Measurements from ENCODE around the gene DHRS1.

The DHRS1 gene

DNA sequence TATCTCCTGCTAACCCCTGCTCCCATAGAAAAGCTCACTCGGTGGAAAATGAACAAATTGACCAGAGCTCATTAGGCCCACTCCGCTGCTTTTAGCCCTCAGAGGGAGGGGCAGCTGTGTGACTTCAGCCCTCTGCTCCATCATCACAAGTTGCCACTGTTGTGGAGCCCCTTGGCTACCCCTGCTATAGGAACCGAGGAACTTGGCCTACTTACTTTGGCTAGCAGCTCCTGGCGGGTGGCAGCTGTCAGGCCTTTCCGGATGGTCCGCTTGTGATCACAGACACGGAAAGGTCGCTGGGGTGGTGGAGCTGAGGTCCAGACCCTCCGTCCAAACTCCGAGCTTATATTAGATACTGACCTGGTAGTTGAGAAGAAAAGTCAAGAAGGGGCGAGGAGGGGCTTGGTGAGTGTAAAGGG, 7.6 kb upstream of the DHRS1 start:
- H3K4me3 ChIP-seq (ENCODE audit: low read depth, low read length): no peak overlapping the region
- TF ChIP-seq, protein P1, sequence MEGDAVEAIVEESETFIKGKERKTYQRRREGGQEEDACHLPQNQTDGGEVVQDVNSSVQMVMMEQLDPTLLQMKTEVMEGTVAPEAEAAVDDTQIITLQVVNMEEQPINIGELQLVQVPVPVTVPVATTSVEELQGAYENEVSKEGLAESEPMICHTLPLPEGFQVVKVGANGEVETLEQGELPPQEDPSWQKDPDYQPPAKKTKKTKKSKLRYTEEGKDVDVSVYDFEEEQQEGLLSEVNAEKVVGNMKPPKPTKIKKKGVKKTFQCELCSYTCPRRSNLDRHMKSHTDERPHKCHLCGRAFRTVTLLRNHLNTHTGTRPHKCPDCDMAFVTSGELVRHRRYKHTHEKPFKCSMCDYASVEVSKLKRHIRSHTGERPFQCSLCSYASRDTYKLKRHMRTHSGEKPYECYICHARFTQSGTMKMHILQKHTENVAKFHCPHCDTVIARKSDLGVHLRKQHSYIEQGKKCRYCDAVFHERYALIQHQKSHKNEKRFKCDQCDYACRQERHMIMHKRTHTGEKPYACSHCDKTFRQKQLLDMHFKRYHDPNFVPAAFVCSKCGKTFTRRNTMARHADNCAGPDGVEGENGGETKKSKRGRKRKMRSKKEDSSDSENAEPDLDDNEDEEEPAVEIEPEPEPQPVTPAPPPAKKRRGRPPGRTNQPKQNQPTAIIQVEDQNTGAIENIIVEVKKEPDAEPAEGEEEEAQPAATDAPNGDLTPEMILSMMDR (IDR thresholded peaks at IDR 0.05; ENCODE audit: low read depth, low read length): no peak

DNA sequence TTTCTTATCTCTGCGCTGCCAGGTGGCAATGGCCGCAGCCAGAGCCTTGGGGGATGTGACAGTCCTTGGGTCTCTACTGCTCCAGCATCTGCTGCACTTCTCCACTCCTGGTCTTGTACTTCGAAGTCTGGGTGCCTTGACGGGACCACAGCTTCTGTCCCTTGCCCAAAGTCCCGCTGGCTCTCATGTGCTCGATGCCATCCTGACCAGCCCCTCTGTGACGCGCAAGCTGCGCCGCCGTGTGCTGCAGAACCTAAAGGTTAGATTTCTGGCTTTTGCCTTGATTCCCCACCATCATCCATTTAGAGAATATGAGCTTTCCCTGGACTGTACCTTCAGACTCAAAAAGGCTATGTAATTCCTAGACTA, 4.4 kb upstream of the DHRS1 start:
- TF ChIP-seq, protein P1 (IDR thresholded peaks at IDR 0.05; ENCODE audit: low read depth, low read length): no peak
- no peak overlapping the region for H3K4me3 ChIP-seq (ENCODE audit: low read depth, low read length)

DNA sequence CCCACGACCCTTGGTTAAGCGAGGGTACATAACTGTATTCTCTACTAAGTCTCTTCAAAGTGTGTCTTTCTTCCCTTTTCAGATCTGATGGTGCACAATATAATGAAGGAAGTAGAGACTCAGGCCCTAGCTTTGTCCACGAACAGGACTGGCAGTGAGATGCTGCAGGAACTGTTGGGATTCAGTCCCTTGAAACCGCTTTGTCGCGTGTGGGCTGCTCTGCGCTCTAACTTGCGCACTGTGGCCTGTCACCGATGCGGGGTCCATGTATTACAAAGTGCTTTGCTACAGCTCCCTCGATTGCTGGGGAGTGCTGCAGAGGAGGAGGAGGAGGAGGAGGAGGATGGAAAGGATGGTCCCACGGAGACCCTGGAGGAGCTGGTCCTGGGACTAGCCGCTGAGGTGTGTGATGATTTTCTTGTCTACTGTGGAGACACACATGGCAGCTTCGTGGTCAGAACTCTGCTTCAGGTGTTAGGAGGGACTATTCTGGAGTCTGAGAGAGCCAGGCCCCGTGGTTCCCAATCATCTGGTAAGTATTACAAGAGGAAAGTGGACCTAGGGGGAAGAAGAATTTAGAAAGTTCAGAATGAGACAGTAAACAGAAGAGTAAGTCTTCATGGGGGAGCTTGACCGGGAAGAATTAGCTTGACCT, 873 bp upstream of the DHRS1 start:
- TF ChIP-seq, protein P1 (IDR thresholded peaks at IDR 0.05; ENCODE audit: low read depth, low read length): no peak
- H3K4me3 ChIP-seq (ENCODE audit: low read depth, low read length): peak overlapping the region; percentile 96

DNA sequence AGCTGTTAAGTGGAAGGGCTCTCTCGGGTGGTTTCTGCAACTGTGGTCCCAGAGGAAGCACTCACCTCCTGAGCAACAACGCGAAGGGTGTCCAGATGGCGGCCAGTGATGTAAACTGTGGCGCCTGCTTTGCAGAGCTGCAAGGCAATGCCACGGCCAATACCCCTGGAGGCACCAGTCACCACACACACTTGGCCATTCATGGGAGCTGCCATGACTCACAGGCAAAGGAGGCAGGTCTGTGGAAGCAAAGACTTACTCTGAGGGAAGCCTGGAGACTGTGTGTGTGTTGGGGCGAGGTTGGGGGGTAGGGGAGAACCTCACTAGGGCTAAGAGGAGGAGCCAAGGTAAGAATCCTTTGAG, 707 bp downstream of the DHRS1 start:
- H3K4me3 ChIP-seq (ENCODE audit: low read depth, low read length): peak overlapping the region; percentile 96
- TF ChIP-seq, protein P1 (IDR thresholded peaks at IDR 0.05; ENCODE audit: low read depth, low read length): no peak

DNA sequence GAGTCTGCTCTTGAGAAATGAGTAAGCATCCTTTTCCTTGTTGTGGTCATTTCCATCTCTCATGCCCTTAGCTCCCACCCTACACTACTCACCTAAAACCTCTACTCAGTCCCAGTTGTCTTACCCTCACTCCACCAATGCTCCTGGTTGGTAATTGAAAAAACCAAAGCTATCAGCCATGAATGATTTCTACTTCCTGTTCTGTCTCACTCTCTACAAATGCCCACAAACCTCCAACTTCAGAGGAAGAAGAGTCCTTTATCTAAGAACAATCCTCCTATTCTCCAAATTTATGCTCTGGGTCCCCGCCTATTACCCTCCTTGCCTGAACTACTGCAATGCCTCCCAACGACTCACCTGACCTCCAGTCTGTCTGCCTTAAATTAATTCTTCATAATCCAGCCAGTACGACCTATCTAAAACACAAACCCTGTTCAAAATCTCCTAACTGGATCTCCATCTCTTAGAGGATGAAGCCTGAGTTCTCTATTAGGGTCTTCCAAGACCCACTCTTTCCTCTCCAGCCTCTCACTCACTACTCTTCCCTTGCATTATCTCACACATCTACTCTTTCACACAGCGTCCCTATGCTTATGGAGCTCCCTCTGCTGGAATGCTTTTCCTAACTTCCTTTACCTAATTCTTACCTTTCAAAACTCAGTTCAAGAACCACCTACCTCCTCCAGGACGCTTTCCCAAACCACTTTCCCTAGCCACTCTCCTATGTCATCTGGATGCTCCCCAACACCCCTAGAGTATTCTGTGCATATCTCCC, 2.2 kb downstream of the DHRS1 start:
- TF ChIP-seq, protein P1 (IDR thresholded peaks at IDR 0.05; ENCODE audit: low read depth, low read length): peak; percentile 21; the same call in 1 of the 2 replicates
- no peak overlapping the region for H3K4me3 ChIP-seq (ENCODE audit: low read depth, low read length)

DNA sequence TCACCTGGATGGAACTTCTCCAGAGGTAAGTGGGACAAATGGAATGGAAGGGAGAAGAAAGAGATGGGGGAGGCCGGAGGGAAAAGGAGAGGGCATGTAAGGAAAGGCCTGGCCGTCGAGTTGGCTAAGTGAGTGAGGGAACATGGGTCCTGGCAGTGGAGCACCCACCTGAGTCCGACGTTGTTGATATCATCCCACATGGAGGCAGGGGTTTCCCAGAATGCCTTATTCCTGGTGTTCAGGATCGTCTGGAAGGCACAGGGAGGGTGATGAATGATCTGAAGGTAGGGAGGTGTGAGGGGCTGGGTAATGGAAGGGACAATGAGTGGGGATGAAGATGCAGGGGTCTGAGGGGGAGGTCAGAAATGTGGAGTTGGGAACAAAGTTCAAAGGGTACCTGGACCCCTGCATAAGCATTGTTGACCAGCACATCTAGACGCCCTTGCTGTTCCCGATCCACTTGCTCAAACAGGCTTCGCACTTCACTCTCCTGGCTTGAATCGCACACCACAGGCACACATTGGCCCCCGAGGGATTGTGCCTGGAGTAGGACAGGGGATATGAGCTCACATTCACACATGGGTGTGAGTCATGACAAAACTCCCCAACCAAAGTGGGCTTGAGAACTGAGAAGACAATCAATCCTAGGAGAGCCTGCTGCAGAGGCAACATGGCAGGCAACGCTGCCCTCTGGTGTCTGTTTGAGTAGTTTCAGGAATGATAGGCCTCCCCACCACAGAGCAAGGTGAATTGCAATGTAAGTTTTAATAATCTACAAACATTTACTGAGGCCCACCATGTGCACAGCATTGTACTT, 3.0 kb downstream of the DHRS1 start:
- TF ChIP-seq, protein P1 (IDR thresholded peaks at IDR 0.05; ENCODE audit: low read depth, low read length): peak; percentile 51
- H3K4me3 ChIP-seq (ENCODE audit: low read depth, low read length): no peak overlapping the region
